K562 (cell line): ENCODE measurements around the gene CELF6. TPM values are rescaled to one million over a fixed set of nuclear protein-coding genes. Genes with fewer than 3 reads are reported as not detected.

ENCODE experiments used
- ATAC-seq: fragments of 200-7000 bp; cut with Tn5 transposase; 3 replicates; pipeline ENCODE4 v1.9.1; 2020; ENCODE audit warnings: moderate library complexity
- BruUV-seq: library from RNA; stranded (reverse); fragments of 400-500 nt; replicated peaks from 2 replicates; lab custom pipeline; 2021; lab: Mats Ljungman, UMichigan
- CTCF ChIA-PET: fragments of 300-600 bp; formaldehyde crosslinking; extraction: SDS; loops from one replicate; lab custom pipeline; 2021; ENCODE audit warnings: low intra/inter-chr PET ratio; lab: Yijun Ruan, JAX
- POLR2A ChIA-PET: fragments of 300-600, 350-650 bp; sonication (Branson Sonifier 250); formaldehyde crosslinking; extraction: SDS; loops from one replicate; lab custom pipeline; 2021; ENCODE audit warnings: antibody characterized with exemption, inconsistent platforms; lab: Yijun Ruan, JAX
- DNase-seq, 4 experiments: peaks; one replicate each; pipeline versions ENCODE4 v3.0.0 to v3.0.0-alpha.2; 2011 to 2018; ENCODE audit warnings: low spot score in 3 of 4, mixed read lengths in 3 of 4; ENCODE audit errors: extremely low read depth in 1 of 4
- FAIRE-seq: peaks from 2 replicates; lab custom pipeline; 2011; peaks lifted over from hg19 to GRCh38; lab: Jason Lieb, UNC
- H2AFZ ChIP-seq: 2 replicates; pipeline ENCODE4 v1.6.0; 2011; ENCODE audit warnings: low read depth, low read length, control low read depth, inconsistent platforms
- H3K27ac ChIP-seq: fragments of 200-600 bp; 3 replicates; pipeline ENCODE4 v1.8.0; 2011; ENCODE audit warnings: low read depth, mild to moderate bottlenecking, control low read depth, inconsistent platforms, low read length, moderate library complexity, mixed read lengths; ENCODE audit errors: extremely low read depth
- H3K27me3 ChIP-seq, 2 experiments: fragments of 300-600 bp in 1 of 2; 2 replicates in 1 of 2; 3 replicates in 1 of 2; pipeline versions ENCODE4 v1.6.0 to v1.8.0; 2011; ENCODE audit warnings: inconsistent platforms in 2 of 2, low read length in 2 of 2, mild to moderate bottlenecking in 1 of 2, mixed read lengths in 1 of 2, moderate library complexity in 1 of 2; ENCODE audit not compliant: control insufficient read depth in 2 of 2, insufficient read depth in 2 of 2
- H3K36me3 ChIP-seq: fragments of 300-600 bp; 3 replicates; pipeline ENCODE4 v1.8.0; 2011; ENCODE audit warnings: mild to moderate bottlenecking, low read length, inconsistent platforms; ENCODE audit not compliant: control insufficient read depth, insufficient read depth
- H3K4me1 ChIP-seq, 2 experiments: fragments of 200-600 bp in 1 of 2; replicated peaks in 1 of 2; 2 replicates in 1 of 2; 3 replicates in 1 of 2; pipeline versions ENCODE4 v1.5.1 to v1.8.0; 2011; ENCODE audit warnings: inconsistent platforms in 2 of 2, low read length in 2 of 2, mild to moderate bottlenecking in 1 of 2, mixed read lengths in 1 of 2, moderate library complexity in 1 of 2; ENCODE audit not compliant: control insufficient read depth in 2 of 2, insufficient read depth in 2 of 2
- H3K4me2 ChIP-seq: 2 replicates; pipeline ENCODE4 v1.6.1; 2011; ENCODE audit warnings: low read length, control low read depth, inconsistent platforms, mixed read lengths; ENCODE audit not compliant: insufficient read depth
- H3K4me3 ChIP-seq: fragments of 200-600 bp; sonication (generic), shearing (Covaris generic); 2 replicates; pipeline ENCODE4 v1.5.1; 2016; ENCODE audit warnings: control low read depth, inconsistent platforms
- H3K79me2 ChIP-seq: fragments of 200-600 bp; 3 replicates; pipeline ENCODE4 v1.8.0; 2011; ENCODE audit warnings: low read length, inconsistent platforms; ENCODE audit not compliant: control insufficient read depth, insufficient read depth
- H3K9ac ChIP-seq, 2 experiments: 2 replicates each; pipeline versions ENCODE4 v1.6.0 to v1.6.1; 2011; ENCODE audit warnings: low read depth in 2 of 2, low read length in 2 of 2, control low read depth in 1 of 2, inconsistent platforms in 1 of 2, mild to moderate bottlenecking in 1 of 2, mixed read lengths in 1 of 2; ENCODE audit not compliant: insufficient read depth in 1 of 2
- H3K9me1 ChIP-seq: one replicate; pipeline ENCODE4 v1.6.0; 2011; ENCODE audit warnings: inconsistent platforms, mild to moderate bottlenecking, low read length, moderate library complexity; ENCODE audit not compliant: control insufficient read depth, insufficient read depth
- H3K9me3 ChIP-seq: replicated peaks from 2 replicates; pipeline ENCODE4 v1.5.1; 2011; ENCODE audit warnings: low read depth, low read length, inconsistent platforms; ENCODE audit not compliant: control insufficient read depth, insufficient read depth
- H4K20me1 ChIP-seq: replicated peaks from 2 replicates; pipeline ENCODE4 v1.6.1; 2011; ENCODE audit warnings: low read length, inconsistent platforms, mixed read lengths; ENCODE audit not compliant: control insufficient read depth, insufficient read depth
- CBX8 ChIP-seq: fragments of 200-600 bp; sonication (generic); IDR thresholded peaks from 2 replicates; pipeline ENCODE4 v1.6.1; 2012; ENCODE audit warnings: borderline replicate concordance, mixed run types, low read depth, mild to moderate bottlenecking, moderate library complexity, mixed read lengths, low read length, control low read depth, inconsistent platforms; ENCODE audit not compliant: poor library complexity, severe bottlenecking; ENCODE audit errors: extremely low read depth
- CHD2 ChIP-seq: IDR thresholded peaks from 2 replicates; pipeline ENCODE4 v1.6.1; 2011; ENCODE audit warnings: low read depth, low read length
- LARP7 ChIP-seq: fragments of 450-650 bp; IDR thresholded peaks from 2 replicates; pipeline ENCODE4 v1.6.1; 2016
- POLR3G ChIP-seq: IDR thresholded peaks from 2 replicates; pipeline ENCODE4 v1.6.1; 2011; ENCODE audit not compliant: insufficient read length, insufficient replicate concordance; ENCODE audit errors: extremely low read depth
- SMAD1 ChIP-seq: fragments of 150-350 bp; IDR thresholded peaks from 2 replicates; pipeline ENCODE4 v1.6.1; 2014; ENCODE audit warnings: low read length, low read depth; ENCODE audit not compliant: partially characterized antibody
- SOX6 ChIP-seq: fragments of 450-650 bp; IDR thresholded peaks from 2 replicates; pipeline ENCODE4 v1.6.1; 2014; ENCODE audit warnings: mild to moderate bottlenecking
- TCF7 ChIP-seq: sonication (generic); IDR thresholded peaks from 2 replicates; pipeline ENCODE4 v1.6.1; 2016; ENCODE audit warnings: antibody characterized with exemption, borderline replicate concordance
- ZNF197 ChIP-seq: fragments of 200-800 bp; sonication (Bioruptor generic); IDR thresholded peaks from 2 replicates; pipeline ENCODE4 v1.6.1; 2016; ENCODE audit warnings: low read depth, missing genetic modification characterization, missing compliant biosample characterization
- ZNF77 ChIP-seq: fragments of 250-450 bp; sonication (Bioruptor Pico); IDR thresholded peaks from 2 replicates; pipeline ENCODE4 v1.5.0; 2020
- WGBS: fragments of 100-300 bp; shearing (Covaris generic); methylation state at CpG from one replicate; pipeline ENCODE4 v1.1.6; 2016; ENCODE audit warnings: low coverage, mixed read lengths; ENCODE audit not compliant: insufficient coverage; ENCODE audit errors: missing lambda C conversion rate; 5-methylcytosine and 5-hydroxymethylcytosine counted together
- in situ Hi-C: fragments of 300-500 bp; cut with MboI; formaldehyde crosslinking; loops from 4 replicates; pipeline ENCODE4 v1.15.0; 2018; ENCODE audit warnings: inconsistent platforms, mixed read lengths
- intact Hi-C: fragments of 100-400 bp; cut with micrococcal nuclease; formaldehyde crosslinking; loops from 2 replicates; pipeline ENCODE4 v1.14.2; 2022
- polyA plus RNA-seq, 8 experiments: library from polyadenylated mRNA; depleted of rRNA in 4 of 8; stranded (reverse) in 5 of 8; unstranded in 3 of 8; fragments of >200 nt; fragmentation: Nextera tagmentation in 2 of 8; fragmentation: Illumina TruSeq in 1 of 8; extraction: Ambion mirVana in 2 of 8; extraction: Trizol in 1 of 8; gene quantifications; 2 replicates each; pipeline versions ENCODE4 v1.2.1 to v1.2.3, GENCODE V29; 2011 to 2014; ENCODE audit warnings: inconsistent platforms in 1 of 8, missing spikeins in 1 of 8
- total RNA-seq, 7 experiments: library from RNA; depleted of rRNA in 6 of 7; stranded (reverse); fragments of >200 nt in 6 of 7; fragmentation: Illumina TruSeq in 2 of 7; extraction: Trizol in 2 of 7; gene quantifications; 2 replicates each; pipeline versions ENCODE4 v1.2.1 to v1.2.3, GENCODE V29; 2011 to 2021; ENCODE audit warnings: low replicate concordance in 1 of 7
- TF ChIP-seq, protein P1 (sequence below): fragments of 450-650 bp; IDR thresholded peaks from 2 replicates; pipeline ENCODE4 v1.7.0; 2016; ENCODE audit warnings: borderline replicate concordance
- TF ChIP-seq, protein P2 (sequence below): fragments of 250-450 bp; sonication (Bioruptor Pico); IDR thresholded peaks from 2 replicates; pipeline ENCODE4 v1.8.0; 2021; ENCODE audit warnings: borderline replicate concordance, mild to moderate bottlenecking, moderate library complexity; ENCODE audit not compliant: poor library complexity, severe bottlenecking
- TF ChIP-seq, protein P3 (sequence below): fragments of 450-650 bp; conservative IDR thresholded peaks from 2 replicates; pipeline ENCODE4 v1.6.1; 2016; ENCODE audit warnings: missing genetic modification characterization, low read depth, mild to moderate bottlenecking, control low read depth, missing compliant biosample characterization
- TF ChIP-seq, protein P4 (sequence below): IDR thresholded peaks from 2 replicates; pipeline ENCODE4 v1.6.1; 2011; ENCODE audit not compliant: insufficient read length; ENCODE audit errors: extremely low read depth
- TF ChIP-seq, protein P5 (sequence below): fragments of 450-650 bp; IDR thresholded peaks from 2 replicates; pipeline ENCODE4 v1.7.1; 2018; ENCODE audit warnings: mild to moderate bottlenecking, low read depth; ENCODE audit not compliant: partially characterized antibody

The CELF6 gene
- total and polyA plus RNA-seq, 9 of the 15 experiments (the other 6 are each of a cell fraction or from before 2014, with no cell fraction given), result 0.01 to 0.11 TPM; not detected in 7

DNA sequence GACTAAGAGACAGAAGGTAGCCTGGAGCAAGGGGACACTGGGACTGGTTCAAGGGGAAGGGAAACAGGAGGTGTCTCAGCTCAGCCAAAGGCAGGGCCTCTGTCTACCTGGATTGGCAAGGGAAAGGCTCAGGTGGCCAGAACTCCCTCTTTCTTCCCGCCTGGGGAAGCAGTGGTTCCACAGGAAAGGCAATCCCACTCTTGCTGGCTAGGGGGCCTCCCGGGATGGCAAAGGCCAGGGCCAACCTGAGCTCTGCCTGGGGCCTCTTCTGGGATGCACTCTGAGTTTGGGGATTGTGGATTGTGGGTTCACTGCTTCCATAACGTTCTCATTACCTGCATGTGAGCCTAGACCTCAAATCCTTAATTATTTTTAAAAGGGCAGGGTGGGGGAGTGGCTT is 34.6 kb downstream of the CELF6 start:
- Histone ChIP-seq H3K27ac (no peak overlapping the region), H3K9ac (peak overlapping the region in 1 of 2 experiments; percentile 35; a peak in 1 of 4 replicates)
- in situ Hi-C loops, result no loop called here
- POLR2A ChIA-PET, result interaction anchor here (1.2 kb wide), 1 partner anchor 87 kb away, joined by 3 read pairs; no protein-coding TSS in a partner anchor
- no TSS peak for BruUV-seq
- TF ChIP-seq, protein P1, sequence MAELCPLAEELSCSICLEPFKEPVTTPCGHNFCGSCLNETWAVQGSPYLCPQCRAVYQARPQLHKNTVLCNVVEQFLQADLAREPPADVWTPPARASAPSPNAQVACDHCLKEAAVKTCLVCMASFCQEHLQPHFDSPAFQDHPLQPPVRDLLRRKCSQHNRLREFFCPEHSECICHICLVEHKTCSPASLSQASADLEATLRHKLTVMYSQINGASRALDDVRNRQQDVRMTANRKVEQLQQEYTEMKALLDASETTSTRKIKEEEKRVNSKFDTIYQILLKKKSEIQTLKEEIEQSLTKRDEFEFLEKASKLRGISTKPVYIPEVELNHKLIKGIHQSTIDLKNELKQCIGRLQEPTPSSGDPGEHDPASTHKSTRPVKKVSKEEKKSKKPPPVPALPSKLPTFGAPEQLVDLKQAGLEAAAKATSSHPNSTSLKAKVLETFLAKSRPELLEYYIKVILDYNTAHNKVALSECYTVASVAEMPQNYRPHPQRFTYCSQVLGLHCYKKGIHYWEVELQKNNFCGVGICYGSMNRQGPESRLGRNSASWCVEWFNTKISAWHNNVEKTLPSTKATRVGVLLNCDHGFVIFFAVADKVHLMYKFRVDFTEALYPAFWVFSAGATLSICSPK, result no peak
- TF ChIP-seq, protein P2, sequence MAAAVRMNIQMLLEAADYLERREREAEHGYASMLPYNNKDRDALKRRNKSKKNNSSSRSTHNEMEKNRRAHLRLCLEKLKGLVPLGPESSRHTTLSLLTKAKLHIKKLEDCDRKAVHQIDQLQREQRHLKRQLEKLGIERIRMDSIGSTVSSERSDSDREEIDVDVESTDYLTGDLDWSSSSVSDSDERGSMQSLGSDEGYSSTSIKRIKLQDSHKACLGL (CRISPR knock-in tag), result no peak
- TF ChIP-seq SMAD1, result no peak
- TF ChIP-seq TCF7, result no peak
- TF ChIP-seq, protein P3, sequence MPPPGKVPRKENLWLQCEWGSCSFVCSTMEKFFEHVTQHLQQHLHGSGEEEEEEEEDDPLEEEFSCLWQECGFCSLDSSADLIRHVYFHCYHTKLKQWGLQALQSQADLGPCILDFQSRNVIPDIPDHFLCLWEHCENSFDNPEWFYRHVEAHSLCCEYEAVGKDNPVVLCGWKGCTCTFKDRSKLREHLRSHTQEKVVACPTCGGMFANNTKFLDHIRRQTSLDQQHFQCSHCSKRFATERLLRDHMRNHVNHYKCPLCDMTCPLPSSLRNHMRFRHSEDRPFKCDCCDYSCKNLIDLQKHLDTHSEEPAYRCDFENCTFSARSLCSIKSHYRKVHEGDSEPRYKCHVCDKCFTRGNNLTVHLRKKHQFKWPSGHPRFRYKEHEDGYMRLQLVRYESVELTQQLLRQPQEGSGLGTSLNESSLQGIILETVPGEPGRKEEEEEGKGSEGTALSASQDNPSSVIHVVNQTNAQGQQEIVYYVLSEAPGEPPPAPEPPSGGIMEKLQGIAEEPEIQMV (tag), result no peak
- TF ChIP-seq LARP7, result no peak
- no peak for TF ChIP-seq CBX8
- no peak for TF ChIP-seq POLR3G
- TF ChIP-seq, protein P4, sequence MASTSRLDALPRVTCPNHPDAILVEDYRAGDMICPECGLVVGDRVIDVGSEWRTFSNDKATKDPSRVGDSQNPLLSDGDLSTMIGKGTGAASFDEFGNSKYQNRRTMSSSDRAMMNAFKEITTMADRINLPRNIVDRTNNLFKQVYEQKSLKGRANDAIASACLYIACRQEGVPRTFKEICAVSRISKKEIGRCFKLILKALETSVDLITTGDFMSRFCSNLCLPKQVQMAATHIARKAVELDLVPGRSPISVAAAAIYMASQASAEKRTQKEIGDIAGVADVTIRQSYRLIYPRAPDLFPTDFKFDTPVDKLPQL, result no peak
- no peak for TF ChIP-seq ZNF77 (CRISPR knock-in tag)
- no peak for TF ChIP-seq CHD2
- TF ChIP-seq SOX6, result no peak
- TF ChIP-seq ZNF197 (CRISPR knock-in tag), result no peak
- TF ChIP-seq, protein P5, sequence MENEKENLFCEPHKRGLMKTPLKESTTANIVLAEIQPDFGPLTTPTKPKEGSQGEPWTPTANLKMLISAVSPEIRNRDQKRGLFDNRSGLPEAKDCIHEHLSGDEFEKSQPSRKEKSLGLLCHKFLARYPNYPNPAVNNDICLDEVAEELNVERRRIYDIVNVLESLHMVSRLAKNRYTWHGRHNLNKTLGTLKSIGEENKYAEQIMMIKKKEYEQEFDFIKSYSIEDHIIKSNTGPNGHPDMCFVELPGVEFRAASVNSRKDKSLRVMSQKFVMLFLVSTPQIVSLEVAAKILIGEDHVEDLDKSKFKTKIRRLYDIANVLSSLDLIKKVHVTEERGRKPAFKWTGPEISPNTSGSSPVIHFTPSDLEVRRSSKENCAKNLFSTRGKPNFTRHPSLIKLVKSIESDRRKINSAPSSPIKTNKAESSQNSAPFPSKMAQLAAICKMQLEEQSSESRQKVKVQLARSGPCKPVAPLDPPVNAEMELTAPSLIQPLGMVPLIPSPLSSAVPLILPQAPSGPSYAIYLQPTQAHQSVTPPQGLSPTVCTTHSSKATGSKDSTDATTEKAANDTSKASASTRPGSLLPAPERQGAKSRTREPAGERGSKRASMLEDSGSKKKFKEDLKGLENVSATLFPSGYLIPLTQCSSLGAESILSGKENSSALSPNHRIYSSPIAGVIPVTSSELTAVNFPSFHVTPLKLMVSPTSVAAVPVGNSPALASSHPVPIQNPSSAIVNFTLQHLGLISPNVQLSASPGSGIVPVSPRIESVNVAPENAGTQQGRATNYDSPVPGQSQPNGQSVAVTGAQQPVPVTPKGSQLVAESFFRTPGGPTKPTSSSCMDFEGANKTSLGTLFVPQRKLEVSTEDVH, result no peak
- TF ChIP-seq, all 486 proteins: peak for 0
- no peak for DNase-seq
- Histone ChIP-seq H3K4me2 (no peak overlapping the region), H3K4me3 (no peak overlapping the region), H3K9me1 (no peaks in the 10 kb centered on the region), H2AFZ (no peak overlapping the region), H3K27me3 (peaks cover 18 to 42% of the 10 kb centered on the region in 2 experiments; a peak in 4 of 5 replicates), H4K20me1 (peaks cover 4% of the 10 kb centered on the region; the same call in 1 of the 2 replicates), H3K36me3 (no peaks in the 10 kb centered on the region), H3K79me2 (no peaks in the 10 kb centered on the region), H3K4me1 (peaks cover 3 to 18% of the 10 kb centered on the region in 2 experiments; a peak in 4 of 5 replicates), H3K9me3 (no peaks in the 10 kb centered on the region)
- intact Hi-C loops, result no loop called here
- ATAC-seq, result no peak
- 2% methylated on average over 3 of the region's 3 CpGs for WGBS
- no peak for FAIRE-seq
- CTCF ChIA-PET, result interaction anchor here (0.7 to 1.1 kb wide), 2 partner anchors 84 to 85 kb away, joined by 3 to 4 read pairs; no protein-coding TSS in a partner anchor
